Loucy (cell line): ENCODE results near the gene CALN1.

ENCODE experiments used
- H2AFZ ChIP-seq: fragments of 200-600 bp; sonication (generic); 2 replicates; pipeline ENCODE4 v1.6.0; 2016; ENCODE audit warnings: antibody characterized with exemption, mild to moderate bottlenecking, low read length, moderate library complexity
- H3F3A ChIP-seq: fragments of 200-600 bp; 2 replicates; pipeline ENCODE4 v1.6.0; 2016; ENCODE audit warnings: antibody characterized with exemption, low read depth, mild to moderate bottlenecking
- H3K27me3 ChIP-seq: fragments of 200-600 bp; sonication (generic); 2 replicates; pipeline ENCODE4 v1.6.1; 2014; ENCODE audit warnings: low read length, mild to moderate bottlenecking; ENCODE audit not compliant: insufficient read depth, poor library complexity, severe bottlenecking
- H3K36me3 ChIP-seq: fragments of 200-600 bp; sonication (generic); 2 replicates; pipeline ENCODE4 v1.6.1; 2016; ENCODE audit warnings: low read length; ENCODE audit not compliant: insufficient read depth
- H3K4me1 ChIP-seq: fragments of 200-600 bp; sonication (generic); 2 replicates; pipeline ENCODE4 v1.5.1; 2014; ENCODE audit warnings: low read length, mild to moderate bottlenecking; ENCODE audit not compliant: insufficient read depth, poor library complexity, severe bottlenecking
- H3K4me2 ChIP-seq: fragments of 200-600 bp; sonication (generic); 2 replicates; pipeline ENCODE4 v1.6.0; 2014; ENCODE audit warnings: antibody characterized with exemption, low read length, low read depth, mild to moderate bottlenecking; ENCODE audit not compliant: poor library complexity, severe bottlenecking
- H3K4me3 ChIP-seq: fragments of 200-600 bp; sonication (generic); 2 replicates; pipeline ENCODE4 v1.5.1; 2014; ENCODE audit warnings: low read length, mild to moderate bottlenecking, mixed read lengths; ENCODE audit not compliant: poor library complexity, severe bottlenecking
- H3K79me2 ChIP-seq: fragments of 200-600 bp; sonication (generic); 2 replicates; pipeline ENCODE4 v1.6.1; 2014; ENCODE audit warnings: low read length; ENCODE audit not compliant: insufficient read depth
- H3K9ac ChIP-seq: fragments of 200-600 bp; sonication (generic); 2 replicates; pipeline ENCODE4 v1.6.0; 2014; ENCODE audit warnings: mild to moderate bottlenecking, low read depth, low read length, moderate library complexity; ENCODE audit not compliant: poor library complexity, severe bottlenecking
- H3K9me2 ChIP-seq: fragments of 200-600 bp; sonication (generic); replicated peaks from 2 replicates; pipeline ENCODE4 v1.6.1; 2016; ENCODE audit warnings: low read depth, low read length, mixed read lengths
- H3K9me3 ChIP-seq: fragments of 200-600 bp; sonication (generic); 2 replicates; pipeline ENCODE4 v1.6.1; 2014; ENCODE audit warnings: mild to moderate bottlenecking, antibody characterized with exemption, low read length, low read depth; ENCODE audit not compliant: insufficient read depth
- H4K20me1 ChIP-seq: fragments of 200-600 bp; sonication (generic); 2 replicates; pipeline ENCODE4 v1.6.0; 2014; ENCODE audit warnings: antibody characterized with exemption, low read length, mild to moderate bottlenecking; ENCODE audit not compliant: insufficient read depth, poor library complexity, severe bottlenecking
- EZH2phosphoT487 ChIP-seq: fragments of 200-600 bp; IDR thresholded peaks from 2 replicates; pipeline ENCODE4 v1.6.1; 2018; ENCODE audit warnings: antibody characterized with exemption, mild to moderate bottlenecking, moderate library complexity, borderline replicate concordance
- TF ChIP-seq, protein P1 (sequence below): fragments of 200-600 bp; sonication (generic); conservative IDR thresholded peaks from 2 replicates; pipeline ENCODE4 v1.5.1; 2014; ENCODE audit warnings: mild to moderate bottlenecking, antibody characterized with exemption, low read length

CALN1 gene

DNA sequence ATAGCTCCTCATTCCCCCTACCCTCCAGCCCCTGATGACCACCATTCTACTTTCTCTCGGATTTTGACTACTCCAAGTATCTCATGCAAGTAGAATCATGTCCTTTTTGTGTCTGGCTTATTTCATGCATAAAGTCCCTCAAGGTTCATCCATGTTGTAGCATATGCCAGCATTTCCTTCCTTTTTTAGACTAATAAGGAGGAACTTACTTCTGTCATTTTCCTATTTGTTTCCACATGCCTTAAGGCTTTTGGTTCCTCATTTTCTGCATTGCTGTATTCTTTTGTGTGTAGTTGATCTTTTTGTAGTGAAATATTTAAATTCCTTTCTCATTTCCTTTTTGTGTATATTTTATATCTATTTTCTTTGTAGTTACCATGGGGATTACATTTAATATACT lies 376.9 kb downstream of the CALN1 start:
- no peaks in the 10 kb centered on the region for H3K4me1 ChIP-seq
- H3K79me2 ChIP-seq: no peaks in the 10 kb centered on the region
- no peaks in the 10 kb centered on the region for H3F3A ChIP-seq
- no peaks in the 10 kb centered on the region; the same call in 1 of the 2 replicates for H3K9me3 ChIP-seq
- H3K4me2 ChIP-seq: no peak overlapping the region
- H3K27me3 ChIP-seq: no peaks in the 10 kb centered on the region
- no peak overlapping the region for H3K9ac ChIP-seq
- no peaks in the 10 kb centered on the region for H3K36me3 ChIP-seq
- no peak overlapping the region for H2AFZ ChIP-seq
- H3K4me3 ChIP-seq: no peak overlapping the region
- no peaks in the 10 kb centered on the region for H3K9me2 ChIP-seq
- TF ChIP-seq EZH2phosphoT487: no peak
- TF ChIP-seq, protein P1, sequence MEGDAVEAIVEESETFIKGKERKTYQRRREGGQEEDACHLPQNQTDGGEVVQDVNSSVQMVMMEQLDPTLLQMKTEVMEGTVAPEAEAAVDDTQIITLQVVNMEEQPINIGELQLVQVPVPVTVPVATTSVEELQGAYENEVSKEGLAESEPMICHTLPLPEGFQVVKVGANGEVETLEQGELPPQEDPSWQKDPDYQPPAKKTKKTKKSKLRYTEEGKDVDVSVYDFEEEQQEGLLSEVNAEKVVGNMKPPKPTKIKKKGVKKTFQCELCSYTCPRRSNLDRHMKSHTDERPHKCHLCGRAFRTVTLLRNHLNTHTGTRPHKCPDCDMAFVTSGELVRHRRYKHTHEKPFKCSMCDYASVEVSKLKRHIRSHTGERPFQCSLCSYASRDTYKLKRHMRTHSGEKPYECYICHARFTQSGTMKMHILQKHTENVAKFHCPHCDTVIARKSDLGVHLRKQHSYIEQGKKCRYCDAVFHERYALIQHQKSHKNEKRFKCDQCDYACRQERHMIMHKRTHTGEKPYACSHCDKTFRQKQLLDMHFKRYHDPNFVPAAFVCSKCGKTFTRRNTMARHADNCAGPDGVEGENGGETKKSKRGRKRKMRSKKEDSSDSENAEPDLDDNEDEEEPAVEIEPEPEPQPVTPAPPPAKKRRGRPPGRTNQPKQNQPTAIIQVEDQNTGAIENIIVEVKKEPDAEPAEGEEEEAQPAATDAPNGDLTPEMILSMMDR: no peak
- H4K20me1 ChIP-seq: no peaks in the 10 kb centered on the region

DNA sequence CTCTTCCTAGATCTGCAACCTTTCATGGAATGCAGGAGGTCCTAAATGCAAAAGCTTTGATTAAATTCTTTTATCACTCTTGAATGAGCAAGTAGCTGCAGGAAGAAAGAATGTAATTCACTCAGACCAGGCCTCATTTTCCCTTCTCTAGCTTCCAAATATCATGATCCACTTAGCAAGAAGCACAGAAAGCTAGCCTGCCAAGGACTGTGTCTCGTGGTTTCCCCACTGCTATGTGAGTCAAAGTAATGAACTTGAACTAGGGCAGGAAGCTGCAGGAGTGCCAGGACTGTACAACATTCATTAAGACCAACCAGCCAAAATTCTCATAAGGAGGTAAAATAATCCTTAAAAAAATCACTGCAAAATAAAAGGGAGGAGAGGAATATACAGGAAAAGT lies 379.2 kb downstream of the CALN1 start:
- Histone ChIP-seq H3K4me2 (no peak overlapping the region), H3K9me3 (no peaks in the 10 kb centered on the region; the same call in 1 of the 2 replicates), H3K4me1 (no peaks in the 10 kb centered on the region), H4K20me1 (no peaks in the 10 kb centered on the region), H2AFZ (no peak overlapping the region), H3K79me2 (no peaks in the 10 kb centered on the region), H3F3A (no peaks in the 10 kb centered on the region), H3K9me2 (no peaks in the 10 kb centered on the region), H3K27me3 (no peaks in the 10 kb centered on the region), H3K36me3 (no peaks in the 10 kb centered on the region), H3K9ac (no peak overlapping the region), H3K4me3 (no peak overlapping the region)
- TF ChIP-seq, protein P1: no peak
- TF ChIP-seq EZH2phosphoT487: no peak

DNA sequence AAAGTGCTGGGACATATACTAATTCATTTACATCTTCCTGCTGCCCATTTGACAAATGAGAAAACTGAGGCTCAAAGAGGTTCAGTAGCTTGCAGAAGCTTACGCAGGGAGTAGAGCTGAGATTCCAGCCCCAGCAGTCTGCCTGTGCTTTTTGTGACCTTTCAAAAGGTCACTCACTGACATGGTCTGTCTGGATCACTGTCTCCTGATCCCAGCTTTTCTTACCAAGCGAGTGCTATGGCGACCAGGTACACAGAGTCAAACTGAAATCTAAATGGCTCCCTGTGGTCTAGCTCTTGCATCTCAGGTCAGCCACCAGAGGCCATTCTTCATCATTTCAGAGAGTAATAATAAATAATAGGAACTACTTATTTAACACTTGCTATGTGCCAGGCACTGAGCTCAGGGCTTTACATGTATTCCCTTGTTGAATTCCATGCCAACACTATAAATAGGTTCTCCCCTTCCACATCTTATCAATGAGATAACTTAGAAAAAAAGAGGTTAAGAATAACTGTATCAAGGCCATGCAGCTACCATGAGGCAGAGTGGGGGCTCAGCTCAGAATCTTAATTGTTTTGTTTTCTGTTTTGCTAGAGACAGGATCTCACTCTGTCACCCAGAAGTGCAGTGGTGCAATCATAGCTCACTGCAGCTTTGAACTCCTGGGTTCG lies 381.0 kb downstream of the CALN1 start:
- TF ChIP-seq, protein P1: no peak
- no peak for TF ChIP-seq EZH2phosphoT487
- Histone ChIP-seq H3K9ac (no peak overlapping the region), H2AFZ (no peak overlapping the region), H3K36me3 (no peaks in the 10 kb centered on the region), H3K4me3 (no peak overlapping the region), H3F3A (no peaks in the 10 kb centered on the region), H4K20me1 (no peaks in the 10 kb centered on the region), H3K4me1 (no peaks in the 10 kb centered on the region), H3K9me2 (no peaks in the 10 kb centered on the region), H3K27me3 (no peaks in the 10 kb centered on the region), H3K79me2 (no peaks in the 10 kb centered on the region), H3K4me2 (no peak overlapping the region), H3K9me3 (no peaks in the 10 kb centered on the region; the same call in 1 of the 2 replicates)
